ENCODE measurements around the gene CLEC7A.
A peak's percentile ranks its signal among the peaks of the same experiment; 100 is the strongest.

Gene CLEC7A

GRCh38 chr12:10140001-10140400, 10.0 kb upstream of the CLEC7A start:
- DNase-seq (ENCODE audit: low spot score) = peak; percentile 52

DNA sequence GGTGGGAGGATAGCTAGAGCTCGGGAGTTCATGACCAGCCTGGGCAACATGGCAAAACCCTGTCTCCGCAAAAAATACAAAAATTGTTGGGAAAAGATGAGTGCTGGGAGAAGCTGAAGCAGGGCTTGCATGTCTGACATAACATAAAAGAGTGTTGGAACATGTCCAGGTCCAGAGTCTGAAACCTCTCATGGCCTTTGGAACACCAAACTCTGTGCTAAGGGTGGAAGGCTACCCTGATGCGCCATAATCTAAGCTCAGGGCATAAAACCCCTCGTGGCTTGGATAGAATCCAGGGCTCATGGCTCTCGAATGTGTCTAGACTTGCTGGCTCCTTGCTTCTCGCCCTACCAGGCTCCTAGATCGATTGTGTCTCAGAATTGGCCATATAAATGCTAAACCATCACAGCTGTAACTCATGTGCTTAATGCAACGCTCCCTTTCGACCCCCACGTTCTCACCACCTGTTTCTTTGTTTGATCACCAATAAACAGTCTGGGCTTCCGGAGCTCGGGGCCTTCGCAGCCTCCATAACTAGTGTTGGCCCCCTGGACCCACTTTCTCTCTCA, 6.7 kb upstream of the CLEC7A start:
- DNase-seq (ENCODE audit: low spot score) = no peak

DNA sequence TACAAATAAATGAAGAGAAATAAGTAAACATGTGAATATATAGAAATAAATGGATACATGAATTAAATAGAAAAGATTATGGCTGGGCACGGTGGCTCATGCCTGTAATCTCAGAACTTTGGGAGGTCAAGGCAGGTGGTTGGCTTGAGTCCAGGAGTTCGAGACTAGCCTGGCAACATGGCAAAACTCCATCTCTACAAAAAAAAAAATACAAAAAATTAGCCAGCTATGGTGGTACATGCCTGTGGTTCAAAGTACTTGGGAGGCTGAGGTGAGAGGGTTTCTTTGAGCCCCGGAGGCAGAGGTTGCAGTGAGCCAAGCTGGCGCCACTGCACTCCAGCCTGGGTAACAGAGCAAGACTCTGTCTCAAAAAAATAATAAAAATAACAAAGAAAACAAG, 5.1 kb upstream of the CLEC7A start:
- no peak for DNase-seq (ENCODE audit: low spot score)

DNA sequence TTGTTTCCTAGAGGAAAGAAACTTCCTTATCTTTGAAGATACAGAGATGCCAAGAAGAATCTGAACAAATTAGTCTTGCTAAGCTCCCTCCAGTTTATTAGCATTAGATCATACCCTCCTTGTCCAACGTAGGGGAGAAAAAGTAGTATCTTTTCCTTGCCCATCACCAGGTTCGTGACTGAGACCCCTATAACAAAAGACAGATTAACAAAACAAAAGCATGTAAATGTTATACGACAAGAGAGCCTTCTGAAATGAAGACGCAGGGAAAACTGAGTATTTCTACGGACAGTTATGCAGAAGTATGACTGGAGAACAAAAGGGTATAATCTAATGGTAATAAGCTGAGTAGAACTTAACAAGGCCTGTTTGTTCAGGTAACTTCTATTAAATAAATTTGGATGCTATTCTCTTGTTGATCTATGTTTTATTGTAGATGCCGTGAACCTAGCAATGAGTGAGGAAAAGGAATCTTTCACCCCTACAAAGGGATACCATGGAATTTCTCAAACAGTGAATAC, 2.9 kb upstream of the CLEC7A start:
- no peak for DNase-seq (ENCODE audit: low spot score)

DNA sequence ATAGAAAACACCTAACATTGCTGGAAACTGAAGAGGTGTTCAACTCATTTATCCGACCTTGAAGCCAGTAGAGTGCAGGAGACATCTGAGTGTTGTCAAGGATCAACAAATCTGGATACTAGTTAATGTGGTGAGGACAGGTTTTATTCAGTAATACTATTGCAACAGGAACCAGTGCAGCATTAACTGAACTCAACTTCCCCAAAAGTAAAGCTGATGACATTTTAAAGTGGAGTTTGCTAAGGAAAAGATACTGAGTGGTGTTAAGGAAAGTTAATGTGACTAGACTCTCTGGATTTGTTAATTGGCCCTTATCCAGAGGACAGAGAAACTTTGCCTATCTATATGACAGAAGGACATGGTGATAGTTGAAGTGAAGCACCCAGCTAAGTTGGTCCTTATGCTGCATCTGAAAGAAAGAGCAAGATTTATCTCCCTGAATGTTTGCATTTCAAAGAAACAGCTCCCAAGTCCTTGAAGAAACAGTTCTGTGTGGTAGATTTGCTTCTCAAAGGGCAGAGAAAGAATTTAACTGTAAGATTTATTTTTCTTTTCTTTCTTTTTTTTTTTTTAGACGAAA, 1.2 kb upstream of the CLEC7A start:
- DNase-seq (ENCODE audit: low spot score) = no peak

GRCh38 chr12:10128687-10129086, 1.3 kb downstream of the CLEC7A start:
- DNase-seq (ENCODE audit: low spot score) = peak; percentile 2

DNA sequence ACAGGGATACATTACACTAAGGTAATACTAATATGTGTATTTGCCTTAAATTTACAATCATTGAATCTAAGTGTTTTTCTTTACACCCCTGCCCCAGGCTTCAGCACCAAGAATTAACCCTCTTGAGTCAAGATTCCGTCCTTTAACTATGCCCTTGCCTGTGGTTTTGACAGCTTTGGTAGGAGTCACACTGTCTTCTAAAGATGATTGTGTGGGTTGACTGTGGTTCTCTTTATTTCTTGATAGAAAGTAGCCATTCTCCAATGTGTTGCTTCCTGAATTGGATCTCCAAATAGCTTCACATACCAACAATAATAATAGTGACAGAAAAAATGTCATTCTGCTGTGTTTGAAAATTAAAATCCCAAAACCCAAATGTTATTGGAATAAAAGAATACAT, 3.6 kb downstream of the CLEC7A start:
- no peak for DNase-seq (ENCODE audit: low spot score)

DNA sequence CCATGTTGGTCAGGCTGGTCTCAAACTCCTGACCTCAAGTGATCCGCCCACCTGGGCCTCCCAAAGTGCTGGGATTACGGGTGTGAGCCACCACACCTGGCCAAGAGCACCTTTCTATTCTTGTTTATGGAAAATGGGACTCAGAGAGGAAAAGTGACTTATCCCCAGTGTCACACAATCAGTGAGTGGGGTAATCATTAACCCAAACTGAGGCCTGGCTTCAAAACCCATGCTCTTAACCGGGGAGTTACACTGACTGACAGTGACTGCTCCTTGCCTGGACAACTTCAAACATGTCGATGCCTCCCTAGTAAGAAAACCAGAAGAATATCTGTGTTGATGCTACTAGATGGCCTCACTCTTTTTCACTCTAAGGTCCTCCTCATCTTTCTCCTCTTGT, 7.3 kb downstream of the CLEC7A start:
- no peak for DNase-seq (ENCODE audit: low spot score)

- no peak for DNase-seq (ENCODE audit: low spot score)
These were observed 8.7 kb downstream of the CLEC7A start for GRCh38 chr12:10121278-10121677.

GRCh38 chr12:10119066-10119465, 10.9 kb downstream of the CLEC7A start:
- no peak for DNase-seq (ENCODE audit: low spot score)

- DNase-seq (ENCODE audit: low spot score) = no peak
These were observed 14.1 kb downstream of the CLEC7A start for GRCh38 chr12:10115890-10116289.

DNA sequence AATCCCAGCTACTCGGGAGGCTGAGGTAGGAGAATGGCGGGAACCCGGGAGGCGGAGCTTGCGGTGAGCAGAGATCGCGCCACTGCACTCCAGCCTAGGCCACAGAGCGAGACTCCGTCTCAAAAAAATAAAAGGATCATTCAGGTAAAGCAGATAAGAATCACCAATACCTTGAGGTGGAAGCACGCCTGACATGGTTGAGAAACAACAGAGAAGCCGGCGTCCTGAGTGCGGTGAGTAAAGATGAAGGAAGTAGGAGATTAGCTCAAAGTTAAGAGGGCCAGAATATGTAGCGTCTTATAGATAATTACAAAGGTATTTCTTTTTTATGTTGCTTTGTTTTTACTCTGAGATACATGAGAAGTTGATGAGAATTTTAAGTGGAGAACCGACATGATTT, 14.7 kb downstream of the CLEC7A start:
- DNase-seq (ENCODE audit: low spot score) = no peak

DNA sequence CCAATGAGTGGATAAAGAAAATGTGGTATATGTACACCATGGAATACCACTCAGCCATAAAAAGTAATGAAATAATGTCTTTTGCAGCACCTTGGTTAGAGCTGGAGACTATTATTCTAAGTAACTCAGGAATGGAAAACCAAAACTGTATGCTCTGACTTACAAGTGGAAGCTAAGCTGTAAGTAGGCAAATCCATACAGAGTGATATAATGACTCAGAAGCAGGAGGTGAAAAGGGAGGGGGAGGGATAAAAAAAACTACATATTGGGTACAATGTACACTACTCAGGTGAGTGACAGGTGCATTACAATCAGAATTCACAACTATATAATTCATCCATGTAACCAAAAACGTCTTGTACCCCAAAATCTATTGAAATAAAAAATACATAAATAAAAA, 16.1 kb downstream of the CLEC7A start:
- DNase-seq (ENCODE audit: low spot score) = no peak

DNA sequence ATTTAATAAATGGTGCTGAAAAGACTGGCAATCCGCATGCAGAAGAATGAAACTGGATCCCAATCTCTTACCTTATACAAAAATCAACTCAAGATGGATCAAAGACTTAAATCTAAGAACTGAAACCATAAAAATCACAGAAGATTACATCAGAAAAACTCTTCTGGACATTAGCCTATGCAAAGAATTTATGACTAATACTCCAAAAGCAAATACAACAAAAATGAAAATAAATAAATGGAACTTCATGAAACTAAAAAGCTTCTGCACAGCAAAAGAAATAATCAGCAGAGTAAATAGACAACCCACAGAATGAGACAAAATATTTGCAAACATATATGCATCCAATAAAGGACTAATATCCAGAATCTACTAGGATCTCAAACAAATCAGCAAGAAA, 16.9 kb downstream of the CLEC7A start:
- DNase-seq (ENCODE audit: low spot score) = no peak

- DNase-seq (ENCODE audit: low spot score) = no peak
These were observed 18.5 kb downstream of the CLEC7A start for GRCh38 chr12:10111451-10111850.

DNA sequence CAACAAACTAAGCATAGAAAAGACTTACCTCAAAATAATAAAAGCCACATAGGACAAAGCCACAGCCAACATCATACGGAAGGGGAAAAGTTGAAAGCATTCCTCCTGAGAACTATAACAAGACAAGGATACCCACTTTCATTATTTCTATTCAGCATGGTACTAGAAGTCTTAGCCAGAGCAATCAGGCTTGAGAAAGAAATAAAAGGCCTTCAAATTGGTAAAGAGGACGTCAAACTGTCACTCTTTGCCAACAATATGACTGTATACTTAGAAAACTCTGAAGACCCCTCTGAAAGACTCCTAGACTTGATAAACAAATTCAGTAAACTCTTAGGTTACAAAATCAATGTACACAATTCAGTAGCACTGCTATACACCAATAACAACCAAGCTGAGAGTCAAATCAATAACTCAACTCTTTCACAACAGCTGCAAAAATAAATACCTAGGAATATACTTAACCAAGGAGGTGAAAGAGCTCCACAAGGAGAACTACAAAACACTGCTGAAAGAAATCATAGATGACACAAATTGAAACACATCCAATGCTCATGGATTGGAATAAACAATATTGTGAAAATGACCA, 19.6 kb downstream of the CLEC7A start:
- no peak for DNase-seq (ENCODE audit: low spot score)

GRCh38 chr12:10102322-10102721, 27.7 kb downstream of the CLEC7A start:
- DNase-seq (ENCODE audit: low spot score) = no peak

DNA sequence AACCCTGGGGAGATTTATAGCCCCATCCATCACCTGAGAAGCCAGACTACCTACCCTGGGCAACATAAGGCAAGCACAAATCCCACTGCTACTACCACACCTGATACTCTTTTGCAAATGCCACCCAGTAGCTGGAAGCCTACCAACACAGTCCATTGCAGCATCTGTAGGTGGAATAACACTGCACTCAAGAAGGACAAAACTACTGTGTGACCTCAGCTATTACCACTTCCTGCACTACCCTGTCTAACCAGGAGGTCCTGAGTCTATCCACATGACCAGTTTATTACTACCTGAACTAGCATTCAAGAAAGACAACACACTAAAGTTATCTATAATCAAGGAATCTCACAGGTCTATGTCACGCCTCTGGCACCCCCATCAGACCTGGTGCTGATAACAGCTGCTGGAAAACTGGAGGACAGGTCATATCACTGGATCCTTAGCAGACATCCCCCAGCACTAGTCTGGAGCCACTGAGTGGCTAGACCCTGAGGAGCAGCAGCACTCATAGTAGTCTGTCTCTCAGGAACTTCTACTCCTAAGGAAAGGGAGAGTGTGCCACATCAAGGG, 28.3 kb downstream of the CLEC7A start:
- no peak for DNase-seq (ENCODE audit: low spot score)

DNA sequence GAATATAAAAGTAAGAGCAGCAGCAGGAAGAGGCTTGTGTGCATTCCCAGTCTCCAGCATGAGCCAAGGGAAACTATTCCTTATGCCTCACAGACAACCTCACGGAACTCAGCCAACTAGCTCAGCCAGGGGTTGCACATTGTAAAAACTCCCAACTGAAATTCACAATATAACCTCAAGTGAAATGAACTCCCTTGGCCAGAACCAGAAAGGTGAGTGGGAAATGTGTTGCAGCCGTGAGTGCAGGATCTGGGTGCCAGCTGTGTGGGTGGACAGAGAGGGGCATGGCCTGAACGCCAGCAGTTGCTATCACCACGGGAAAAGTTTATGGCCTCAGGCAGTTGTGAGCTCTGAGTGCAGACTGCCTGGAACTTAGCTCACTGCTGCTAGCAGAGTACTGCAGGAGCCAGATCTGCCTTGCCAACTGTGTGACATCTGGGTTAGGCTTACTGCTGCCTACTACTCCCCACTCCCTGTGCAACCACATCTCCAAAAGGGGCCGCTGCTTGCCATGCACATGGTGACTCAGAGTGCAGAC, 28.9 kb downstream of the CLEC7A start:
- DNase-seq (ENCODE audit: low spot score) = no peak

DNA sequence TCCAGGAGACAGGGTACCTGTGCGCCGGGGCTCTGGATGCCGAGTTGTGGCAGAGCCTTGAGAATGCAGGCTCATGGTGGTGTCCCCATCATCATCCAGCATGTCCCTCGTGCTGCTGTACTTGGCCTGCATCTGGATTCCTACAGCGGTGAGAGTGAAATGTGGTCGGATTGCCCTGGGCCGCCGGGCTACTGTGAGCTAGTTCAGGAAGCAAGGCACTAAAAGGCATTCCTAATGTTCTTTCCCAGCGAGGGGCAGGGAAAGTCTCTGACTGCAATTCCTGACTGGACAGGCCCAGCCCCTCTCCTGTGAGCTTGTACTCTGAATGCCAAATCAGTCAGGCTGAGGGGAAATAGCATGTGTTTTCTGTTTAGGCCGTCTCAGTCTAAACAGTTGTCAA, 31.2 kb downstream of the CLEC7A start, which contains the start of gene CLEC1A:
Gene CLEC1A (minus strand): TSS at position 195 of the 400 bp plus-strand sequence. CDS start 63 bp downstream, at position 132.
- DNase-seq (ENCODE audit: low spot score) = no peak

GRCh38 chr12:10097521-10097920, 32.5 kb downstream of the CLEC7A start:
- no peak for DNase-seq (ENCODE audit: low spot score)

GRCh38 chr12:10095971-10096370, 34.0 kb downstream of the CLEC7A start:
- no peak for DNase-seq (ENCODE audit: low spot score)

Data from CD4-positive, alpha-beta T cell treated with Interleukin-15 for 4 hours (primary cell).